CD4-positive, alpha-beta T cell treated with Interleukin-15 for 4 hours (primary cell): ENCODE measurements around the gene KLHDC7B.
"Not testable (repeated sequence)": the region's sequence is repeated elsewhere in the genome, so short reads cannot be mapped to it uniquely, and the experiment has no call there.

ENCODE experiments used
- DNase-seq: peaks from one replicate; pipeline ENCODE4 v3.0.0-alpha.2; 2020; ENCODE audit warnings: low spot score

Gene KLHDC7B

GRCh38 chr22:50517495-50518260 is 28.0 kb upstream of the KLHDC7B start:
- DNase-seq: no peak

DNA sequence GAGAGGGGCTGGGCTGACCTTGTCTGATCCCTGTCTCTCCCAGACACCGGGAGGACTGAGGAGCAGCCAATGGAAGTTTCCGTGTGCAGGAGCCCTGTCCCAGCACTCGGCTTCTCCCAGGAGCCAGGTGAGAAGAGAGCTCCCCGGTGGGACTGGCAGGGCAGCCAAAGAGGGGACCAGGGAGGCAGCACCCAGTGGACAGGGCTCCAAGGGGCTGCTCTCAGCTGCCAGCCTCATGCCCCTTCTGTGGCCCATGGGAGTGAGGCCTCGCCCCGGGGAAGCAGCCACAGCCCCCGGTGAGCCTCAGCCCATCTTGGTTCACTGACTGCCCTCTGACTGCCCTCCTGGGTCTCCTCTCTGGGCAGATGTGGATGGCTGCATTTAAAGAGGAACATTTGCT is 27.1 kb upstream of the KLHDC7B start:
- no peak for DNase-seq

DNA sequence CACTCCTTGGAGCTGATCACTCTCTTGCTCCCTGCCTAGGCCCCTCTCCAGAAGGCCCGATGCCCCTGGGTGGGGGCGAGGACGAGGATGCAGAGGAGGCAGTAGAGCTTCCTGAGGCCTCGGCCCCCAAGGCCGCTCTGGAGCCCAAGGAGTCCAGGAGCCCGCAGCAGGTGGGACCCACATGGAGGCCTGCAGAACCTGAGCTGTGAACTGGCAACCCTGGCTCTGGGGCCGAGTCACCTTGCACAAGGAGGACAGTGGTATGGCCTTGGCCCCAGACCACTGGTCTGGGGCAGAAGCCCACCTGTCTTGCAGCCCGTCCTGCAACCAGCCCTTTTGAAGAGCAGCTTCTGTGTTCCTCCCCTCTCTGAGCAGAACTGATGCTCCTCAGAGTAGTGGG is 26.5 kb upstream of the KLHDC7B start:
- no peak for DNase-seq

DNA sequence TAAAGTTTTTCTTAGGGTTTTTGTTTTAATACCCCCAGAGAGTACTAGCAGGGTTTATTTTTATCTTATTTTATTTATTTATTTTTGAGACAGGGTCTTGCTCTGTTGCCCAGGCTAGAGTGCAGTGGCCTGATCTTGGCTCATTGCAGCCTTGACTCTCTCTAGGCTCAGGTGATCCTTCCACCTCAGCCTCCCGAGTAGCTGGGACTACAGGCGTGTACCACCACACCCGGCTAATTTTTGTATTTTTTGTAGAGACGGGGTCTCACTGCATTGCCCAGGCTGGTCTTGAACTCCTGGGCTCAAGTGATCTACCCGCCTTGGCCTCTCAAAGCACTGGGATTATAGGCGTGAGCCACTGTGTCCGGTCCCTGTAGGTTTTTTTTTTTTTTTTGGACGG is 25.5 kb upstream of the KLHDC7B start:
- DNase-seq: not testable (repeated sequence)

- DNase-seq: no peak
Observed at GRCh38 chr22:50520826-50521453, 24.8 kb upstream of the KLHDC7B start.

DNA sequence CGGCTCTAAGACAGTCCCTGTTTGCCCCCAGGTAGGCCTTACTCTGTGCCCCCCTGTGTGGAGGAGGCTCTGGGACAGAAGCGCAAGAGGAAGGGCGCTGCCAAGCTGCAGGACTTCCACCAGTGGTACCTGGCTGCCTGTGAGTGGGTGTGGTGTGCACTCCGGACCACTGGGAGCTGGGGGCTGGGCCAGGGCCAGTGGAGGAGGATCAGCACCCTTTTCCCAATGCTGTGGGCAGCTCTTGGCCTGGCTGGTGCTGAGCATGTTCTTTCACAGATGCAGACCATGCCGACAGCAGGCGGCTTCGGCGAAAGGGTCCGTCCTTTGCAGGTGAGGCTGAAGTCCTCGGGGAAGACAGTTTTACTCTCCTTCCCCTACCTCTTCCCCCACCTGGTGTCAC is 24.0 kb upstream of the KLHDC7B start:
- no peak for DNase-seq

GRCh38 chr22:50522208-50522805 is 23.4 kb upstream of the KLHDC7B start:
- no peak for DNase-seq

GRCh38 chr22:50522806-50523438 is 22.8 kb upstream of the KLHDC7B start:
- DNase-seq: no peak

- DNase-seq: no peak
Observed at GRCh38 chr22:50523458-50523805, 22.3 kb upstream of the KLHDC7B start.

GRCh38 chr22:50523806-50524675 is 21.7 kb upstream of the KLHDC7B start:
- no peak for DNase-seq

- DNase-seq: no peak
Observed at GRCh38 chr22:50524676-50525103, 21.0 kb upstream of the KLHDC7B start.

DNA sequence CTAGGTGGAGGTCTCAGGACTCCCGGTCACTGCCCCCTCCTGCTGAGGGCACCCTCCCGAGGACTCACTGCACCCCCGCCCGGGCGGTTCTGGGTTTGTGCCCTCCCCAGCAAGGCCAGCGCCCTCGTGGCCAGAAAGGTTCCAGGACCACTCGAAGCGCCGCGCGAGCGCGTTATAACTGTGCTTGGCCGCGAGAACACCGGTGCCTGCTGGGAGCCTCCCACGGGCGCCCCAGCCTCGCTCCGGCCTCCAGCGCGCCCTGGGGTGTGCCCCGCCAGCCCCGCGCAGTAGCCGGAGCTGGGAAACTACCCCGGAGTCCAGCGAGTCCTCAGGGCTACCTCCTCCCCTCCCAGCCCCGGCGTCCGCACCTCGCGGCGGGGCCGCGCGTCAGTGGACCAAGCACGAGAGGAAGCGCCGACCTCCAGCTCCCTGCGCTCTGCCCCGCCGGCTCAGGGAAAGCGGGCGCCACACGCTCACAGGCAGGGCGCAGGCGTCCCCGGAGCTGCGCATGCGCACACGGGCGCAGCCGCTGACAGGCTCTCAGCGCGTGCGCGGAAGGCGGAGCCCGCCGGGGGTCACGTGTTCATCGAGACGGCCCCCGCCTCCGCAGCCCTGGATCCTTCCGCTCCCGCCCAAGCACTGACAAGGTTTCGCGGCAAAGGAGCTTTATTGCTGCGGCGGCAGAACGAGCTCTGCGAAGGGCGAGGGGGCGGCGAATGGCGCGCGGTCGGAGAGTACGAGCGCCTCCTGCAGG is 20.4 kb upstream of the KLHDC7B start, which contains the start of gene SCO2:
SCO2 (minus strand) TSS at position 495 of the 754 bp plus-strand sequence. CDS start 1,187 bp downstream, outside the sequence.
- DNase-seq: peak; percentile 98

- DNase-seq: no peak
Observed at GRCh38 chr22:50525858-50526107, 19.9 kb upstream of the KLHDC7B start.

GRCh38 chr22:50526108-50526833 is 19.4 kb upstream of the KLHDC7B start:
- peak; percentile 85 for DNase-seq

DNA sequence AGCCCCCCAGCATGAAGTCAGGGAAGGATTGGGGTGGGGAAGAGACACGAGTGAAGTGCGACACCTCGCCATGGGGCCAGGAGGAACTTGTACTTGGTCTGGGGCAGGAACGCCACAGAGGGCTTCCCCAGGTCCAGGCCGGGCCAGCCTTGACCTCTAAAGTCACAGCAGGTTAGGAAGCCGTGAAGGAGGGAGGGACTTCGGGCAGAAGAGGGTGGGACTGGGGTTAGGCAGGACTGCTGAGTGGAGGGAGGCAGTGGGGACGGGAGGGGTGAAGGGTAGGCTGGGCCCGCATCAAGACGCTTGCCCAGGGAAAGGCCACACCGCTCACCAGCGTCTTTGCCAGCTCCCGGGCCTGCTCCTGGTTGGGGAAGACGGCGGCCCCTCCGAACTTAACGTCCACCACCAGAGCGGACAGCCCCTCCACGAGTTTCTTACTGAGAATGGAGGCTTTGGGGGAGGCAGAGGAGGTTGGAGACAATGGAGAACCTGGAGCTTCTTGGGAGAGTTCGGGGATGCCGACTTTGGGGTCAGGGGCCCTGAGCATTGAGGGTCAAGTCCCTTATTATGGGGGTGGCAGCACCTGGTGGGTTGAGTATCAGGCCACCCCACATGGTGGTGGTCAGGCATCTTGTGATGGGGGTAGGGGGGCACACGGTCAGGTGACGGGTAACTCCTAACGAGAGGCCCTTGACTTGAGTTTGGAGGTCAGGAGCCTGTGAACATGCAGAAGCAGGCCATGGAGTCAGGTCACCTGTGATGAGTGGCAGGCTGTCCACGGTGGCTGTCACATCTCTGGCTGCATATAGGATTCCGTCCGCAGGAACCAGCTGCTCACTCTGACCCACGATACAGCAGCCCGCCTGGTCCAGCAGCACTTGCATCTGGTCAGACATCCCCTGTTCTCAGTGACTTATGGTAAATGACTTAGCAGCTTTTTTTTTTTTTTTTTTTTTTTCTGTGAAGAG is 18.6 kb upstream of the KLHDC7B start:
- peak; percentile 47 for DNase-seq

DNA sequence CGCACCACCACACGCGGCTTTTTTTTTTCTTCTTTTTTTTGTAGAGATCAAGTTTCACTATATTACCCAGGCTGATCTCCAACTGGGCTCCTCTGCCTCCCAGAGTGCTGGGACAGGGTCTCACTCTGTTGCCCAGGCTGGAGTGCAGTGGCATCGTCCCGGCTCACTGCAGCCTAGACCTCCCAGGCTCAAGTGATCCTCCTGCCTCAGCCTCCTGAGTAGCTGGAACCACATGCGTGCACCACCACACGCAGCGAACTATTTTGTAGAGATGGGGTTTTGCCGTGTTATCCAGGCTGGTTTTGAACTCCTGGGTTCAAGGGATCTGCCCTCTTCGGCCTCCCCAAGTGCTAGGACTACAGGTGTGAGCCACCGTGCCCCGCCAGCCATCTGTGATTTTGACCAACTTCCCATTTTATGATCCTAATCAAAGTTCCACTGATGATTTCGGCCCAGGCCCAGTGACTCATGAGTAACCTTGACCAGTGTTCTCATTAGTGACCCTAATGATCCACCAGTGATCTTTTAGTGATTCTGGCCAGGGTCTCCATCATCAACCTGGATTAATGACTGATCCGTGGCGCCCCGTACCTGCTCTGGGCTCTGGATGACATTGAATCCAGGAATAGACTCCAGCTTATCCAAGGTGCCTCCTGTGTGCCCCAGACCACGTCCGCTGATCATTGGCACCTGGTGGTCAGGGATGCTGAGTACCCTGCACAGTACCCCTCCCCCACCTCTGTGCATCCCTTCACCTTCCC is 17.6 kb upstream of the KLHDC7B start:
- no peak for DNase-seq

DNA sequence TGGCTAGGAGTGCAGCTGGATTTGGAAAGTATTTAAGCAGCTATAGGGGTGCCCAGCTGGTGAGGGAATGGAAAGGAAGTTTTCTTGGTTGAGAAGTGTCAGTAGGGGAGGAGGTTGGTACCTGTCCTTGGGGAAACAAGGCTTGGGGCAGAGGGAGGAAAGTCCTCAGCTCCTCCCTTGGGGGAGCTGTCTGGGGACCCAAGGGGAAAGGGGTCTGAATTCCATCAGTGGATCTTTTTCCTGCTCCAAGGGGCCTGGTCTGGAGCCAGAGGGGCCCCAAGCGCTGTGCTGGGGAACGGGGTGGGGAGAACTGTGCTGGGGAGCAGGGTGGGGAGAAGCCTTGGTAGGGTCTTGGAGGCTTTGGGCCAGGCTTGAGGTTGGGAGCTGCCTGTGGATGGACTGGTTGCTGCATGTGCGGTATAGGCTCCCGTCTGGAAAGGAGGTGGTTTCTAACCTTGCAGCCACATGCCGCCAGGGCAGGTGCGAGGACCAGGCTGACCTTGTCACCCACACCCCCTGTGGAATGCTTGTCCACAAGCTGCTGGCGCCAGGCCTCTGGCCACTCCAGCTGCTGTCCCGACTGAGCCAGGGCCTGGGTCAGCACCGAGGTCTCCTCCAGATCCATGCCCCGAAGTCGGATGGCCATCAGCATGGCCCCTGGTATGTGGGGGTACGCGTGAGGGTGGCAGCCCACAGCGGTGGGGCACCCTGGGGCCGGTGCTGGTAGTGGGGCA is 16.9 kb upstream of the KLHDC7B start:
- DNase-seq: no peak

GRCh38 chr22:50529416-50529896 is 16.2 kb upstream of the KLHDC7B start:
- DNase-seq: no peak
